Measurements from ENCODE around the gene AGPAT2. TPM values are rescaled to one million over a fixed set of nuclear protein-coding genes. Genes with fewer than 3 reads are reported as not detected.

Gene AGPAT2
- total RNA-seq, 1 donor from 2014 or later: 16.6 TPM

- CTCF ChIA-PET: no interaction called here
Observed at GRCh38 chr9:136695435-136695895, 8.2 kb upstream of the AGPAT2 start.

GRCh38 chr9:136694872-136695247 is 7.6 kb upstream of the AGPAT2 start:
- no peaks in the 10 kb centered on the region for H3K36me3 Mint-ChIP-seq (ENCODE audit: low read depth)
- H3K4me3 Mint-ChIP-seq: no peak overlapping the region
- H3K27me3 Mint-ChIP-seq: peaks cover 18% of the 10 kb centered on the region
- TF ChIP-seq CTCF (IDR thresholded peaks at IDR 0.05): no peak
- ChIA-PET POLR2A (interaction anchor here (0.6 kb wide), 1 partner anchor 21 kb away, joined by 9 read pairs; no protein-coding TSS in a partner anchor), CTCF (no interaction called here)
- ATAC-seq (ENCODE audit: low read depth) (no peak), DNase-seq (no peak)
- H3K4me1 Mint-ChIP-seq: peaks cover 16% of the 10 kb centered on the region
- intact Hi-C loops (cut with micrococcal nuclease): no loop called here
- no peaks in the 10 kb centered on the region for H3K9me3 Mint-ChIP-seq
- H3K27ac Mint-ChIP-seq: no peak overlapping the region

More at GRCh38 chr9:136695435-136695895, 8.2 kb upstream of the AGPAT2 start:
- TF ChIP-seq CTCF (IDR thresholded peaks at IDR 0.05): no peak
- H3K27ac Mint-ChIP-seq: no peak overlapping the region
- intact Hi-C loops (cut with micrococcal nuclease): no loop called here
- no peak for DNase-seq
- H3K4me3 Mint-ChIP-seq: no peak overlapping the region
- no peaks in the 10 kb centered on the region for H3K9me3 Mint-ChIP-seq
- H3K27me3 Mint-ChIP-seq: peaks cover 21% of the 10 kb centered on the region
- no peaks in the 10 kb centered on the region for H3K36me3 Mint-ChIP-seq (ENCODE audit: low read depth)
- POLR2A ChIA-PET: interaction anchor here (0.6 kb wide), 1 partner anchor 21 kb away, joined by 9 read pairs; no protein-coding TSS in a partner anchor
- peaks cover 20% of the 10 kb centered on the region for H3K4me1 Mint-ChIP-seq
- ATAC-seq (ENCODE audit: low read depth): no peak

- H3K4me3 Mint-ChIP-seq: no peak overlapping the region
- peaks cover 16% of the 10 kb centered on the region for H3K4me1 Mint-ChIP-seq
- intact Hi-C loops (cut with micrococcal nuclease): no loop called here
- no peaks in the 10 kb centered on the region for H3K9me3 Mint-ChIP-seq
- ChIA-PET CTCF (interaction anchor here (0.8 to 0.9 kb wide), 2 partner anchors 11 to 35 kb away, joined by 3 read pairs; no protein-coding TSS in a partner anchor), POLR2A (interaction anchor here (1.0 to 1.3 kb wide), 3 partner anchors 10 to 73 kb away, joined by 3 read pairs; no protein-coding TSS in a partner anchor)
- DNase-seq (no peak), ATAC-seq (ENCODE audit: low read depth) (peak; percentile 59)
- H3K27me3 Mint-ChIP-seq: peaks cover 18% of the 10 kb centered on the region
- no peaks in the 10 kb centered on the region for H3K36me3 Mint-ChIP-seq (ENCODE audit: low read depth)
- TF ChIP-seq CTCF (IDR thresholded peaks at IDR 0.05): no peak
- H3K27ac Mint-ChIP-seq: no peak overlapping the region
Observed at GRCh38 chr9:136694163-136694871, 7.1 kb upstream of the AGPAT2 start.

GRCh38 chr9:136693490-136694162 is 6.4 kb upstream of the AGPAT2 start:
- peak; percentile 60 for ATAC-seq (ENCODE audit: low read depth)

More at GRCh38 chr9:136693490-136694162, 6.4 kb upstream of the AGPAT2 start:
- Mint-ChIP-seq H3K4me1 (peaks cover 14% of the 10 kb centered on the region), H3K27me3 (peaks cover 18% of the 10 kb centered on the region), H3K9me3 (no peaks in the 10 kb centered on the region), H3K4me3 (no peak overlapping the region), H3K27ac (no peak overlapping the region), H3K36me3 (ENCODE audit: low read depth) (no peaks in the 10 kb centered on the region)
- intact Hi-C loops (cut with micrococcal nuclease): no loop called here
- POLR2A ChIA-PET: interaction anchor here (1.0 to 1.3 kb wide), 3 partner anchors 11 to 74 kb away, joined by 3 read pairs; no protein-coding TSS in a partner anchor
- CTCF ChIA-PET: interaction anchor here (0.8 to 0.9 kb wide), 2 partner anchors 12 to 36 kb away, joined by 3 read pairs; no protein-coding TSS in a partner anchor
- no peak for TF ChIP-seq CTCF (IDR thresholded peaks at IDR 0.05)
- DNase-seq: no peak

Data from activated B cell treated with CpG ODN at 0.5 μM for 24 hours (primary cell).